HS-5 (cell line): ENCODE measurements around the gene LTB.
"Not testable (repeated sequence)": the region's sequence is repeated elsewhere in the genome, so short reads cannot be mapped to it uniquely, and the experiment has no call there.

Experiments used
- DNase-seq: peaks from one replicate; pipeline ENCODE4 v3.0.0-alpha.2; 2012; ENCODE audit warnings: low read depth

LTB gene

DNA sequence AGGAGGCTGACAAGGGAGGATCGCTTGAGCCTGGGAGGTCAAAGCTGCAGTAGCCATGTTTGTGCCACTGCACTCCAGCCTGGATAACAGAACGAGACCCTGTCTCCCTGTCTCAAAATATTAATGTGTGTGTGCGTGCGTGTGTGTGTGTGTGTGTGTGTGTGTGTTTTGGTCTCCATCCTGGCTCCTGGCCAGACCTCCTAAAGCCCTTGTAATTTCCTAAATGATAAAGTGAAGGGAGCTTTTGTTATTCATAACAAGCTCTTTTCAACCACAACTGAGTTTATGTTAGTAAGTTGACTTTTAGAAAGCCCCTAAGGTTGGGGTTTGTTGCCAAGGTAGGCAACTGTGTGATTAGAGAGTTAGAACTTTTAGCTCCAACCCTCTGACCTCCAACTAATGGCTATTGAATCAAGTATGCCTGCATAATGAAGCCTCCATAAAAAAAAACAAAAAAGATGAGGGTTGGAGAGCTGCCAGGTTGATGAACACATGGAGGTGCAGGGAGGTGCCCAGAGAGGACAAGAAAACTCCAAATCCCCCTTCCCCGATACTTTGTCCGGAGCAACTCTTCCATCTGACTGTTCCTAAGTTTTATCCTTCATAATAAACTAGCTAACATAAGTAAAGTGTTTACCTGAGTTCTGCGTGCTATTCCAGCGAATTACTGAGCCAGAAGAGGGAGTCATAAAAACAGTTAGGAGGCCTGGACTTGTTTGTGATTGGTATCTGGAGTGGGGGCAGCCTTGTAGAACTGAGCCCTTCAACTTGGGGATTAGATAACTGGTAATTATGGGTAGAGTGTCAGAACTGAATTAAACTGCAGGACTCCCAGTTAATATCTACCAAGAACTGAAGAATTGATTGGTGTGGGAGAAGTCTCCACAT, 27.5 kb upstream of the LTB start:
- no peak for DNase-seq

DNA sequence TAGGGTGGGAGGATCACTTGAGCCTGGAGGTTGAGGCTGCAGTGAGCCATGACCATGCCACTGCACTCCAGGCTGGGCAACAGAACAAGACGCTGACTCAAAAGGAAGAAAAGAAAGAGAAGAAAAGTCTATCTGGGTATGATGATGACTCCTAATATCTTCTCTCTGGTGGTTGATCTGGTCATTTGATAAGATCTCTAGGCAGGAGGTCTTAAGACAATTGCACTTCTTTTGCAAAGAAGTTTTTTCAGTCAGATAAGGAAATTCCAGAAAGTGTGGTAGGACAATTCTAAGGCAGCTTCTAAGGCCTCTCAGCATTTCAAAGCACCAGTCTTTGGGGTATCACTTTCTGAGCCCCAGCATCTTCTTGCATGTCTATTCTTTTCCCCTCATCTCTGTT, 25.1 kb upstream of the LTB start:
- no peak for DNase-seq

DNA sequence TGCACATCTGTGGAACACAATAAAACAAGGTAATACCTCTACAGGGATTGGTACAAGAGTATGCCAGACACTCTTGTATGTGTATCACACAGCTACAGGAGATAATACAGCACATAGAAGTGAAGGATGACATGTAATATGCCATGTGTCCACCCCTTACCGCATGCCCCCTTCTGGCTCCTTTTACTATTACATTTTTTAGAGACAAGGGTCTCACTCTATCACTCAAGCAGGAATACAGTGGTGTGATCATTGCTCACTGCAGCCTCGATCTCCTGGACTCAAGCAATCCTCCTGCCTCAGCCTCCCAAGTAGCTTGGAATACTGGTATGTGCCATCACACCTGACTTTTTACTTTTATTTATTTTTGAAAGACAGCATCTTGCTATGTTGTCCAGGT, 14.8 kb upstream of the LTB start:
- no peak for DNase-seq

DNA sequence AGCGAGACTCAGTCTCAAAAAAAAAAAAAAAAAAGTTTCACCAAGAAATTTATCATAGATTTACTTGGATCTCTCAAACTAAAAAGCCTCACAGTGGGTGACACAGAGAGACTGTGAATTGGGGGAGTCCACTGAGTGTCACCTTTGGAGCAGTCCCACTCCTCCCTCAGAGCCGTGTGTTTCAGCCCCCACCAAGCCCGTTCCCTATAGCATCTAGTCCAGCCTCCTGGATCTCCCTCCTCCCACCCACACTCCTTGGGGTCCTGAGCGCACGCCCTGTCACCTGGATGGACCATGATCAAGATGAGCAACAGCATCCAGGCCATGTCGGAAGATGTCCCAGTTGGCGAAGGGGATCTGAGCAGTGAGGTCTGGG, 10.2 kb upstream of the LTB start:
- DNase-seq: no peak

DNA sequence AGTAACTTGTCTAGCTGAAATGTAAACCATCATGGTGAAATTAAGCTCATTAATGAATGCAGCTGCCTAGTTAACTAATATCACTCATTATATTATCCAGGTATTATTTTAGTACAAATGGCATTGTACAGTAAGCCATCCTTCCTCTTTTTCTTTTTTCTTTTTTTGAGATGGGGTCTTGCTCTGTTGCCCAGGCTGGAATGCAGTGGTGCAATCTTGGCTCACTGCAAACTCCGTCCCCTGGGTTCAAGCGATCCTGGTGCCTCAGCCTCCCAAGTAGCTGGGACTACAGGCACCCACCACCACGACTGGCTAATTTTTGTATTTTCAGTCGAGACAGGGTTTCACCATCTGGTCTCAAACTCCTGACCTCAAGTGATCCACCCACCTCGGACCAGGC, 8.5 kb upstream of the LTB start:
- not testable (repeated sequence) for DNase-seq

DNA sequence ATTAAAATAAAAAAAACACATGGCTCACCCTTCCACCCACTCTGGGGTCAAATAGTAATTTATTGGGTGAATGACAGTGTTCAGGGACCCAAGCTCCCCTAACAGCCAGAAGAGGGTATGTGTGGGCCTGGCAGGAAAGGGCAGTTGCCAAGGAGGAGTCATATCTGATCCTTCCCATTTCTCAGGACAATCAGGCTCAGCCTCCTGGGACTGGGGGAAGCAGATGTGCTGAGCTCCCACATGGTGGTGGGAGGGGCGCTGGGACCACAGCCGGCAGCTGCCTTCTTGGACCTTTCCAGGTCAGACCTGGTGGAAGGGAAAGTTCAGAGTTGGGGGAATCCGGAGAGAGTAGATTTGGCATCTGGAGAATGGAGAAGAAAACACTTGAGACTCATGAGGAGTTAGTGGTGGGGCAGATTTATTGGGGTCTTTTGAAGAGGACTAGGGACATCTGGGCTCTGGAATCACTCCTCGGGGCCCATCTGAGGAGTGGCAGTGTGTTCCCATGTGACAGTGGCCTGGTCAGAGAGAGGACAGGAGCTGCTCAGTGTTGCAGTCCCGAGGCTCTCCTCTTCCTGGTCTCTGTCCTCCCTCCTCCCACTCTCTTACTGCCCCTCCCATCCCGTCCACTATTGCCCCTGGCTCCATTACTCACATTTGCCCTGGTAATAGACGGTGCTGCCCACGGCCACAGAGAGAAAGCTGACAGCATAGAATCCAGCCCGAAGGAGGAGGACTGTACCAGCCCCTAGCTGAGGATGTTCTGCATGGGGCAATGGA, 6.8 kb upstream of the LTB start:
- DNase-seq: no peak

DNA sequence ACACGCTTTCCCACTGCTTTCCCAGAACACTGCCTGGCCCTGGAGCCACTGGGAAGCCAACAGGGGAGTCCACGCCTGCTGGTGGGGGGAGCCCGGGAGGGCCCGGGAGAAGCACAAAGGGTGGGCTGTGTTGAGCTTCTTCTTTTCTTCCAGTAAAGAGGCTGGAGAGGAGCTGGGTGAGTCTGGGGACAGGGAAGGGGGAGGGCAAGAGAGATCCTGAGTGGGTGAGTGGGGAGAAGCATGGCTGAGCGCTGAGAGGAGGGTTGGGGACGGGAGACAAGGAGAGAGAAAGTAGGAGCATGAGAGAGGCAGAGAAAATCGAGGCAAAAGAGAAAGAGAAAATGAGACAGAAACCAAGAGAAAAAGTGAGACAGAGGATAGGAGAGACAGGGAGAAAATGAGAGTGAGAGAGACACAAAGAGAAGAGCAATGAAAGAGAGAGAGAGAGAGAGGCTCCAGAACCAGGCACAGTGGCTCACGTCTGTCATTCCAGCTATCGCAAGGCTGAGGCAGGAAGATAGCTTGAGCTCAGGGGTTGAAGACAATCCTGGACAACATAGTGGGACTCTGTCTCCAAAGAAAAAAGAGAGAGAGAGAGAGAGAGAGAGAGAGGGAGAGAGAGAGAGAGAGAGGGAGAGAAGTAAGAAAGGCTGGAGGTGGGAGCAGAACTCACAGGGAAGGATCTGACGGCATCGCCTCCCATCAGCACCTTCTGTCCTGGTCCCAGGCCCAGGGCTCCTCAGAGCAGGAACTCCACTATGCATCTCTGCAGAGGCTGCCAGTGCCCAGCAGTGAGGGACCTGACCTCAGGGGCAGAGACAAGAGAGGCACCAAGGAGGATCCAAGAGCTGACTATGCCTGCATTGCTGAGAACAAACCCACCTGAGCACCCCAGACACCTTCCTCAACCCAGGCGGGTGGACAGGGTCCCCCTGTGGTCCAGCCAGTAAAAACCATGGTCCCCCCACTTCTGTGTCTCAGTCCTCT, 5.9 kb upstream of the LTB start:
- no peak for DNase-seq

DNA sequence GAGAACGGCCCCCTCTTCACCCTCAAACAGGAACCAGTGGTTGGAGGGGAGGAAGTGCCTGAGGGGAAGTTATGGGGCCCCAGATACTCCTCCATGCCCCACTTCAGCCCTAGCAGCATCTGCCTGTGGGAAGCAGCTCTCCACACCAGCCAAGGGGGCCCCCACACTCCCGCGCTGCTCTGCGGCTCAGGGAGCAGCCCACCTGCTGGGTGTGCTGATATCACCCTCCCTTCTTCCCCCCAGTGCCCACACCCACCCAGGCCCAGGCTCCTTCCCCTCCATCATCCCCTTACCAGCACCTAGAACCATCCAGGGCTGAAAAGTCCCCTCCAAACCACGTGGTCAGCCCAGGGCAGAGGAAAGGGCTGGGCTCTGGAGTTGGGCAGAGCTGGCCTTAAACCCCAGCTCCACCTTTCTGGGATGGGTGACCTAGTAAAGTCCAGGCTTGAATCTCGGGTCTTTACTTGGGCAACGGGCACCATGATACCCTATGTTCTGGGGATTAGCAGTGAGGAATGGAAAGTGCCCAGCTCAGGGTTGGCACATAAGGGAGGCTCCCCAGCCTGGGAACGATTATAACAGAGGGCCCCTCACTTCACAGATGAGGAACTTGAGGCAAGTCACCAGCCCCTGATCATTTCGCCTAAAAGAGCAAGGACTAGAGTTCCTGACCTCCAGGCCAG, 4.5 kb upstream of the LTB start:
- no peak for DNase-seq

DNA sequence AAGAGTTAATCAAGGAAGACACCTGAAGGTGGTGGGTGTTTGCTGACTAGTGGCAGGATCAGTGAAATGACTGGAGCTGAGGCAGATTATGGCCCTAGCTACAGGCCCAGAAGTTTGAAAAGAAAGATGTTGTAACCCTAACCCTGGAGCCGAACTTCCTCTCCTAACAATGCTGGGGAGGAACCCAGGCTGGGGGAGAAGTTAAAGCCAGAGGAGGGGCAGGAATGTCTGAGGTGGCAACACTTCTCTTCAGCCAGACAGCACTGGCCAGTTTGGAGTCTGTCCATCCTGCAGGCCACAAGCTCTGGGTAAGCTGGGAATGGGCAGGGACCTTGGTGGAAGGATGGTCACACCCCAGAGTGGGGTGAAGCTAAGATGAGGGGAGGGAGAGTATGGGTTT, 3.8 kb upstream of the LTB start, which contains the start of gene LST1:
LST1 (plus strand) TSS at position 270 of the 400 bp plus-strand sequence. CDS start 1,023 bp downstream, outside the sequence.
- DNase-seq: no peak

DNA sequence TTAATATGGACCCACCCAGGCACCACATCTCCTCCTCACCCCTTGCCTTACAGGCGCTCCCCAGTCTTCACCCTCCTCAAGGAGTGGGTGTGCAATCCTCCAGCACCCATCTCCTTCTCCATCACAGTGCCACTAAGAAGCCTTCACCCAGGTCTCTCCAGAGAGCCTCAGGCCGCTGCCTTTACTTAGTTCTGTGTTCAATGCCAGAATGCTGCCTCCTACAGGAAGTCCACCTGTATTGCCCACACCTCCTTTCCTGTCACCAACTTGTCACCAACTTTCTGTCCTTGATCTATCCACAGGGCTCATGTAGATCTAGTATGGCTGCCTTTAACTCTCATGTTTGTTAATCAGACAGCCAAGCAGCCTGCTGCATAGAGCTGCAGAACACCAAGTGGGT, 3.3 kb upstream of the LTB start:
- DNase-seq: no peak

DNA sequence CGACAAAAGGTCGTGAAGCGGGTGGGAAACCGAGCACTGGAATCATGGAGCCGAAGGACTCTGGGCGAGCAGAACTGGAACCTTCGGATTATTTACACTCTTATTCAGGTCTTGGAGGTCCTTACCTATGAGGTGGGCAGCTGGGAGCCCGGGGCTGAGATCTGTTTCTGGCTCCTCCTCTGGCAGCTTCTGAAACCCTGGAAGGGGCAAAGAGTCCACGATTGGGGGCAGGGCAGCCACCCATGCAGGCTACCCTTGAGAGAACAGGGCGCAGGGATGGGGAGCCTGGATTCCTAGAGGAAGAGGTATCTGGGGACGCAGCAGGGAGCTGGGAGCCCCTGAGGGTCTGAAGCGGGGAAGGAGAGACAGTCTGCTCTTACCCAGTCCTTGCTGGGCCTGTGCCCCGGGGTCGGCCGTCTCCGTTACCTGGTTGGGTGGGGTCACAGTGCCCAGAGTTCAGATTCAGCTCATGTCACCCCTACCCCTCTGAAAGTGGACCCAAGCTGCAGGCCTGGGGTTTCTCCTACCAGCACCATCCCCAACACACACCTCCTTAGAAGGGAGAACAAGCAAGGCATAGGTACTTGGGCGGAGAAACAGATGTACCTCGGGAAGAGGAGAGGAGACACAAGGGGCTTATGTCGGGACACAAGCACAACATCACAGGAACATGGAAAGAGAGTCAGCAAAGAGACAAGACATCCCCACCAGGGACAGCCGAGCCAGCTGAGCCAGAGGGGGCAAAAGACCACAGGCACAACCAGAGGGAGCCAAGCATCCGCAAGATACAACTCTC, 592 bp downstream of the LTB start:
- DNase-seq: no peak

DNA sequence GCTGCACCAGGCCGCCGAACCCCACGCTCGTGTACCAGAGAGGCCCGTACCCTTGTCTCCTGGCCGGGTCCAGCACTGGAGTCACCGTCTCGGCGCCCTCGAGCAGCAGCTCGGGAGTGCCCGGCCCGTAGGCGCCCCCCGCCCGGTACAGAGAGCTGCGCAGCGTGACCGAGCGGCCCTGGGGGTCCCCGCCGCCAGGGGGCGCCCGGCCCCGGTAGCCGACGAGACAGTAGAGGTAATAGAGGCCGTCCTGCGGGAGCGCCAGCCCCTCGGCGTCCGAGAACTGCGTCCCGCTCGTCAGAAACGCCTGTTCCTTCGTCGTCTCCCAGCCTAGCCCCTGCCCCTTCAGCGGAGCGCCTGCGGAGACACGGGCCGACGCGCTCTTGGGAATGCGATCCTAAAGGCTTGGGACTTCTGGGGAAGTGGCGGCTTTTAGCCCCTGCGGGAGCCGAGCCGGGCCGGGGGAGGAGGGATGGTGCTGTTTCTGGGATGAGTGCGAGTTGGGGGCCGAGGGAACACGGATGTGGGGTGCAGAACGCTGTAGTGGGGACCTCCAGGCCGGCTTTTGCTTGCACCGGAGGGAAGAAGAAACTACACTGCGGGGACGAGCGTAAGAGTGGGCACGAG, 1.3 kb downstream of the LTB start:
- no peak for DNase-seq

DNA sequence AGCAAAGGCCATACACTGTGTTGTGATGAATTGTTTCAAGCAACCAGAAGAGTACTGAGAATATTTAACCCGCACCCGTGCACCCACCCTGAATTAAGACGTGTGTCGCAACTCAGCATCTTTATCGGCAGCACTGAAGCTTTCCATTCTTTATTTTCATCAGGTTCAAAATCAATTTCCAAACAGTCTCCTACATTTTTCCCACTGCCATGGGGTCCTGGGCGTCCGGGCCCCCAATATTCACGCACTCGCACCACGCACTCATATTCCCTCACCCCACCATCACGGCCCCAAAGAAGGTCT, 1.8 kb downstream of the LTB start:
- DNase-seq: no peak

DNA sequence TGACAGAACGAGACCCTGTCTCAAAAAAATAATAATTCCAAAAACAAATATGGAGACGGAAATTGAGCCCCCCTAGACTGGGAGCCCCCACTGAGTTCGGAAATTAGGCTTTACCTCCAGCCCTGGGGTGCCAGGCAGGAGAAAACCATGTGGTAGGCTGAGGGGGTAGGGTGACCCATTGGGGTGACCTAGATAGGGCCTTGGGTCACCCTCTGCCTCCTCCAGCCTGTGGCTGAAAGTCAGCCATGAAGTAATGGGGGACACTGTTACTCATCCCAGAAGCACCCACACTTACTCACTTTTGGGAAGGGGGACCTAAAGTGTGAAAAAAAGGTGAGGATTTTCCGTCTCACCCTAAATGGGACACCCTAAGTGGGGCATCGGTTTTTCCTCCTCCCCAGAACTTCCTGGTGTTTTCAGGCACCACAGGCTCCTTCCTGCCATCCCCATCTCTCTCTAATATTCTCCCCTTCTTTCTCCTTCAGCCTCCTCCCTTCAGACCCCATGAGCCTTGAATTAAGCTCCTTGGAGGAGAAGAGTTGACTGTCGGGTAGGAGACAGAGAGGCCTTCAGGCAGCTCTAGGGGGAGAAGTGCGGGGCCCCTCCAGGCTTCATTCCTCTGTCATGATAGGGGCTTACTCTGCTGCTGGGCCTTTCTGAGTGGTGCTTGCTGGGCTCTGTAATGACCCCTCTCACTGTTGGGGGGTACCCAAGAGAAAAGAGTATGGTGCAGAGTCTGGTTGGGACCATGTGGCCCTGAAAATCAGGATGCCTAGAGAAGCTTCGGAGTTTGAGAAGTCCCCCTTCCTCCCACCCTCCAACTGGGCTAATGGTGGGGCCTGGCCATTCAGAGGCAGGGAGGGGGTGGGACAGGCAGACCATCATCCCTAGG, 2.4 kb downstream of the LTB start:
- DNase-seq: no peak

DNA sequence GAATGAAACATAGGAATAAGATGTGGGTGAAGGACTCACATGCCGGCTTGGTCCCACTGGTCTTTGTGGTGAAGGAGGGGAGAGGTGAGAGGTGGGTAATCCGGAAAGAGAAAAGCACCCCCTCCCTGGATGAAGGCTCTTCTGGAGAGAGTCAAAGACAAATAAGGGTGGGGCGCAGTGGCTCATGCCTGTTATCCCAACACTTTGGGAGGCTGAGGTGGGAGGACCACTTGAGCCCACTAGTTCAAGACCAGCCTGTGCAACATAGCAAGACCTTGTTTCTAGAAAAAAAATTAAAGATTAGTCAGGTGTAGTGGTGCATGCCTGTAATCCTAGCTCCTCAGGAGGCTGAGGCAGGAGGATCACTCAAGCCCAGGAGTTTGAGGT, 3.1 kb downstream of the LTB start:
- no peak for DNase-seq

DNA sequence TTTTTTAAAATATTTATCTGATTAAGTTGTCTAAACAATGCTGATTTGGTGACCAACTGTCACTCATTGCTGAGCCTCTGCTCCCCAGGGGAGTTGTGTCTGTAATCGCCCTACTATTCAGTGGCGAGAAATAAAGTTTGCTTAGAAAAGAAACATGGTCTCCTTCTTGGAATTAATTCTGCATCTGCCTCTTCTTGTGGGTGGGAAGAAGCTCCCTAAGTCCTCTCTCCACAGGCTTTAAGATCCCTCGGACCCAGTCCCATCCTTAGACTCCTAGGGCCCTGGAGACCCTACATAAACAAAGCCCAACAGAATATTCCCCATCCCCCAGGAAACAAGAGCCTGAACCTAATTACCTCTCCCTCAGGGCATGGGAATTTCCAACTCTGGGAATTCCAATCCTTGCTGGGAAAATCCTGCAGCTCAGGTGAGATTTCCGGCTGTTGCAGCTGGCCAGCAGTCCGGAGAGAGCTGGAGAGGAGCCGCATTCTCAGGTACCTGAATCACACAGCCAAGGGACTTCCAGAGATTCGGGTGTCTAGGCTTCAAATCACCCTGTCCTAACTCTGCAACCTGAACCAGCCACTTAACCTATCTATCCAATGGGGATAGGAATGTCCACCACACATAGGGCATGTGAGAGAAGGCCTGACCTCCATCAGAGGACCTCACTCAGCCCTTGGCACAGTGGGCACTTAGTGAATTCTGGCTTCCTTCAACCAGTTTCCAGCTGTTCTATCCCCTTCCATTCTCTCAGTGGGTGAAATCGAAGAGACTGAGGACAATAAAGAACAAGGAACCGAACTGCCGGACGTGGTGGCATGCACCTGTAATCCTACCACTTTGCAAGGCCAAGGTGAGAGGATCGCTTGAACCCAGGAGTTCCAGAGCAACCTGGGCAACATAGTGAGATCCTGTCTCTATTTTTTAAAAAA, 3.8 kb downstream of the LTB start:
- DNase-seq: no peak

DNA sequence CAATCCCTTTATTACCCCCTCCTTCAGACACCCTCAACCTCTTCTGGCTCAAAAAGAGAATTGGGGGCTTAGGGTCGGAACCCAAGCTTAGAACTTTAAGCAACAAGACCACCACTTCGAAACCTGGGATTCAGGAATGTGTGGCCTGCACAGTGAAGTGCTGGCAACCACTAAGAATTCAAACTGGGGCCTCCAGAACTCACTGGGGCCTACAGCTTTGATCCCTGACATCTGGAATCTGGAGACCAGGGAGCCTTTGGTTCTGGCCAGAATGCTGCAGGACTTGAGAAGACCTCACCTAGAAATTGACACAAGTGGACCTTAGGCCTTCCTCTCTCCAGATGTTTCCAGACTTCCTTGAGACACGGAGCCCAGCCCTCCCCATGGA, 4.7 kb downstream of the LTB start:
- DNase-seq: no peak

DNA sequence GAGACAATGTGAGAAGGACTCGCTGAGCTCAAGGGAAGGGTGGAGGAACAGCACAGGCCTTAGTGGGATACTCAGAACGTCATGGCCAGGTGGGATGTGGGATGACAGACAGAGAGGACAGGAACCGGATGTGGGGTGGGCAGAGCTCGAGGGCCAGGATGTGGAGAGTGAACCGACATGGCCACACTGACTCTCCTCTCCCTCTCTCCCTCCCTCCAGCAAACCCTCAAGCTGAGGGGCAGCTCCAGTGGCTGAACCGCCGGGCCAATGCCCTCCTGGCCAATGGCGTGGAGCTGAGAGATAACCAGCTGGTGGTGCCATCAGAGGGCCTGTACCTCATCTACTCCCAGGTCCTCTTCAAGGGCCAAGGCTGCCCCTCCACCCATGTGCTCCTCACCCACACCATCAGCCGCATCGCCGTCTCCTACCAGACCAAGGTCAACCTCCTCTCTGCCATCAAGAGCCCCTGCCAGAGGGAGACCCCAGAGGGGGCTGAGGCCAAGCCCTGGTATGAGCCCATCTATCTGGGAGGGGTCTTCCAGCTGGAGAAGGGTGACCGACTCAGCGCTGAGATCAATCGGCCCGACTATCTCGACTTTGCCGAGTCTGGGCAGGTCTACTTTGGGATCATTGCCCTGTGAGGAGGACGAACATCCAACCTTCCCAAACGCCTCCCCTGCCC, 5.2 kb downstream of the LTB start:
- no peak for DNase-seq
